ENCODE data around the gene MAGEB17. TPM values are rescaled to one million over a fixed set of nuclear protein-coding genes. Genes with fewer than 3 reads are reported as not detected.

Gene MAGEB17
- total and polyA plus RNA-seq, 9 of the 15 experiments (the other 6 are each of a cell fraction or from before 2014, with no cell fraction given): 0.07 to 0.45 (median 0.14) TPM; not detected in 1

DNA sequence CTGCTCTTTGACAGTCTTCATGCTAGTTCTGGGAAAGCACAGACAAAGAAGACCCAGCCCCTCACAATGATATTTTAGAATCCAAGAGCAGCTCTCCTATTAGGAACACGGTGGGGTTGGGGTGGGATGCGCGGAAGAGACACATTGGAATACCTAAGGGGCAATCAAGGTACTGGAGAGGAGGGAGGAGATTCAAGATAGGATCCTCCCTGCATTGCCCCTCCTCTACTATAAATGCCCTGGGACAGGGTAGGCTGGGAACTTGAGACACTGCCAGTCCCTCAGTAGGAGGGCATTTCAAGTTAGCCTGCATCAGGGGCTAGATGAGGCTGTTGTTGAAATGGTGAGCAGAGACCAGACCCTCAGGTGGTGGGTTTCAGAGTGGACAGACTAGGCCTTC lies 5.1 kb downstream of the MAGEB17 start:
- H3K27me3 ChIP-seq (ENCODE audit: control insufficient read depth in 2 of 2, insufficient read depth in 2 of 2, low read length in 2 of 2): no peaks in the 10 kb centered on the region
- no peaks in the 10 kb centered on the region for H3K36me3 ChIP-seq (ENCODE audit: control insufficient read depth, insufficient read depth, low read length)
- ChIA-PET CTCF (ENCODE audit: low intra/inter-chr PET ratio) (no interaction called here), POLR2A (no interaction called here)
- no peak overlapping the region for H2AFZ ChIP-seq (ENCODE audit: low read depth, low read length)
- BruUV-seq (replicated peaks): no TSS peak
- H3K4me1 ChIP-seq (replicated peaks in 1 of 2; ENCODE audit: control insufficient read depth in 2 of 2, insufficient read depth in 2 of 2, low read length in 2 of 2): no peaks in the 10 kb centered on the region
- no peak overlapping the region for H3K4me2 ChIP-seq (ENCODE audit: insufficient read depth, low read length)
- no peaks in the 10 kb centered on the region for H3K9me1 ChIP-seq (ENCODE audit: control insufficient read depth, insufficient read depth, low read length)
- no peaks in the 10 kb centered on the region for H3K9me3 ChIP-seq (replicated peaks; ENCODE audit: control insufficient read depth, insufficient read depth, low read depth, low read length)
- in situ Hi-C loops (cut with MboI): no loop called here
- FAIRE-seq (no peak), ATAC-seq (no peak), DNase-seq (ENCODE audit: extremely low read depth in 1 of 4, low spot score in 3 of 4) (no peak)
- intact Hi-C loops (cut with micrococcal nuclease): no loop called here
- H3K9ac ChIP-seq (ENCODE audit: insufficient read depth in 1 of 2, low read depth in 2 of 2, low read length in 2 of 2): no peak overlapping the region
- no peaks in the 10 kb centered on the region for H3K79me2 ChIP-seq (ENCODE audit: control insufficient read depth, insufficient read depth, low read length)
- no peak overlapping the region for H3K4me3 ChIP-seq
- WGBS (ENCODE audit: insufficient coverage, low coverage, missing lambda C conversion rate): 81% methylated on average over 3 of the region's 3 CpGs
- H4K20me1 ChIP-seq (replicated peaks; ENCODE audit: control insufficient read depth, insufficient read depth, low read length): no peaks in the 10 kb centered on the region
- H3K27ac ChIP-seq (ENCODE audit: extremely low read depth, low read depth, low read length): no peak overlapping the region
- TF ChIP-seq ADNP (tag; IDR thresholded peaks at IDR 0.05) (no peak), NFATC3 (IDR thresholded peaks at IDR 0.05) (no peak), PBX2 (CRISPR knock-in tag; IDR thresholded peaks at IDR 0.05; ENCODE audit: low read depth) (no peak), PBX2 (tag; conservative IDR thresholded peaks at IDR 0.05; ENCODE audit: low read depth) (no peak), KHSRP (IDR thresholded peaks at IDR 0.05) (no peak), RBM17 (IDR thresholded peaks at IDR 0.05; ENCODE audit: borderline replicate concordance, low read depth, low read length) (no peak), CAMTA2 (CRISPR knock-in tag; conservative IDR thresholded peaks at IDR 0.05) (no peak), ZNF232 (CRISPR knock-in tag; IDR thresholded peaks at IDR 0.05) (no peak), RAD21 (CRISPR knock-in tag; conservative IDR thresholded peaks at IDR 0.05 in 1 of 2, IDR thresholded peaks at IDR 0.05 in 1 of 2) (no peak)
- TF ChIP-seq, protein P1, sequence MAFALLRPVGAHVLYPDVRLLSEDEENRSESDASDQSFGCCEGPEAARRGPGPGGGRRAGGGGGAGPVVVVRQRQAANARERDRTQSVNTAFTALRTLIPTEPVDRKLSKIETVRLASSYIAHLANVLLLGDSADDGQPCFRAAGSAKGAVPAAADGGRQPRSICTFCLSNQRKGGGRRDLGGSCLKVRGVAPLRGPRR (CRISPR knock-in tag; IDR thresholded peaks at IDR 0.05): no peak

Data from K562 (cell line).